PFSK-1 (cell line): ENCODE results near the gene RNF223.

Source experiments
- FOXP2 ChIP-seq: optimal IDR thresholded peaks from 2 replicates; pipeline ENCODE3; 2011; ENCODE audit warnings: borderline replicate concordance, control low read depth, inconsistent platforms; ENCODE audit not compliant: insufficient read depth; ENCODE audit errors: extremely low read length, extremely low read depth
- POLR2AphosphoS5 ChIP-seq: IDR thresholded peaks from 2 replicates; pipeline ENCODE4 v1.6.1; 2012; ENCODE audit warnings: low read depth, mild to moderate bottlenecking, control low read depth, low read length, moderate library complexity
- SIN3A ChIP-seq: IDR thresholded peaks from 2 replicates; pipeline ENCODE4 v1.6.1; 2012; ENCODE audit warnings: mild to moderate bottlenecking, low read length, moderate library complexity, borderline replicate concordance; ENCODE audit not compliant: insufficient read depth
- TAF1 ChIP-seq: IDR thresholded peaks from 2 replicates; pipeline ENCODE4 v1.6.1; 2012; ENCODE audit warnings: low read length, control low read depth, borderline replicate concordance; ENCODE audit not compliant: insufficient read depth
- TF ChIP-seq, protein P1 (sequence below), 2 experiments: IDR thresholded peaks; 2 replicates each; pipeline versions ENCODE4 v1.6.1 to v1.8.0; 2011 to 2012; ENCODE audit warnings: low read depth in 2 of 2, low read length in 2 of 2, control low read depth in 1 of 2, inconsistent platforms in 1 of 2, mild to moderate bottlenecking in 1 of 2, moderate library complexity in 1 of 2; ENCODE audit not compliant: insufficient read depth in 1 of 2

RNF223 gene

DNA sequence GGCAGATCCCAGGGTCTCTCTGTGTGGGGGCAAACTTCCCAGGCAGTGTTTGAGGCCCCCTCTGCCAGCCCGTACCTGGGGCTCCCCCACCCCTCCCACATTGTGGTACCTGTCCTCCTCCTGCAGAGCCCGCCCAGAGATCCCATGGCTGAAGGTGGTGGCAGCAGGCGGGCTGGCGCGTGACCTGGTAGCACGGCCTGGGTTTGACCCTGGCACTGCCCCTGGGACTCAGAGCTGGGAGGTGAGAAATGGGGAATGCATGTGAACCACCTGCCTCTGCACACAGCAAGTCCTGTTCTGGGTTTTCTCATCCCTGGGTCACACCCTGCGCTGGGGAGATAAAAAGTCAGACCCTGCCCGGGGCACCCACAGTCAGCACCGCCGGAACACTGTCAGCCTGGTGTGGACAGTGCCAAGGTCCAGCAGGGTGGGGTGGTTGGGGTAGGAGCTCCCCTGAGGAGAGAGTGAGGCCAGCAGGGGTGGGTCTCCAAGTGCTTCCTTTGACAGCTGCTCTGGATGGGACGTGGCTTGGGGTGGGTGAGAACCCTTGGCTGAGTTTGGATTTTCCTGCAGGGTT lies 42.4 kb downstream of the RNF223 start:
- TF ChIP-seq TAF1 (no peak), FOXP2 (no peak)

DNA sequence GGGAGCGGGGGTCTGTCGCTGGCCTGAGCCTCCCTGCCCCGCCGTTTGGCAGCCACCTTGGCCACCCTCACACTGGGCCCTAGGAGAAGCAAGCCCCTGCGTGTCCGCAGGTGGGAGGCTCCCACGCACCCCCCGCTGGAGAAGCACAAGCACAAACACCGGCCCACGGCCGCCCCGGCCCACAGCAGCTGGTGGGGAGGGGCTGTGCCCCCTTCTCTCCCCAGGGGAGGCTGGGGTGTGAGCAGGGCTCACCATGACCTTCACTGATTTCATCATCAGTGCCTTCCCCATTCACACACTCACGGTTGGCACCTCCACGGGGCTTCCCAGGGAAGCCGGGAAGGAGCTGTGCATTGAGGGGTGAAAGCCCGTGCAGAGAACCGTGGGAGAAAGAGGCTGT lies 46.3 kb downstream of the RNF223 start:
- TF ChIP-seq POLR2AphosphoS5 = no peak
- TF ChIP-seq SIN3A = no peak
- TF ChIP-seq, protein P1, sequence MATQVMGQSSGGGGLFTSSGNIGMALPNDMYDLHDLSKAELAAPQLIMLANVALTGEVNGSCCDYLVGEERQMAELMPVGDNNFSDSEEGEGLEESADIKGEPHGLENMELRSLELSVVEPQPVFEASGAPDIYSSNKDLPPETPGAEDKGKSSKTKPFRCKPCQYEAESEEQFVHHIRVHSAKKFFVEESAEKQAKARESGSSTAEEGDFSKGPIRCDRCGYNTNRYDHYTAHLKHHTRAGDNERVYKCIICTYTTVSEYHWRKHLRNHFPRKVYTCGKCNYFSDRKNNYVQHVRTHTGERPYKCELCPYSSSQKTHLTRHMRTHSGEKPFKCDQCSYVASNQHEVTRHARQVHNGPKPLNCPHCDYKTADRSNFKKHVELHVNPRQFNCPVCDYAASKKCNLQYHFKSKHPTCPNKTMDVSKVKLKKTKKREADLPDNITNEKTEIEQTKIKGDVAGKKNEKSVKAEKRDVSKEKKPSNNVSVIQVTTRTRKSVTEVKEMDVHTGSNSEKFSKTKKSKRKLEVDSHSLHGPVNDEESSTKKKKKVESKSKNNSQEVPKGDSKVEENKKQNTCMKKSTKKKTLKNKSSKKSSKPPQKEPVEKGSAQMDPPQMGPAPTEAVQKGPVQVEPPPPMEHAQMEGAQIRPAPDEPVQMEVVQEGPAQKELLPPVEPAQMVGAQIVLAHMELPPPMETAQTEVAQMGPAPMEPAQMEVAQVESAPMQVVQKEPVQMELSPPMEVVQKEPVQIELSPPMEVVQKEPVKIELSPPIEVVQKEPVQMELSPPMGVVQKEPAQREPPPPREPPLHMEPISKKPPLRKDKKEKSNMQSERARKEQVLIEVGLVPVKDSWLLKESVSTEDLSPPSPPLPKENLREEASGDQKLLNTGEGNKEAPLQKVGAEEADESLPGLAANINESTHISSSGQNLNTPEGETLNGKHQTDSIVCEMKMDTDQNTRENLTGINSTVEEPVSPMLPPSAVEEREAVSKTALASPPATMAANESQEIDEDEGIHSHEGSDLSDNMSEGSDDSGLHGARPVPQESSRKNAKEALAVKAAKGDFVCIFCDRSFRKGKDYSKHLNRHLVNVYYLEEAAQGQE (IDR thresholded peaks at IDR 0.05; ENCODE audit: insufficient read depth in 1 of 2, low read depth in 2 of 2, low read length in 2 of 2) = no peak
- no peak for TF ChIP-seq FOXP2
- TF ChIP-seq TAF1 = no peak

DNA sequence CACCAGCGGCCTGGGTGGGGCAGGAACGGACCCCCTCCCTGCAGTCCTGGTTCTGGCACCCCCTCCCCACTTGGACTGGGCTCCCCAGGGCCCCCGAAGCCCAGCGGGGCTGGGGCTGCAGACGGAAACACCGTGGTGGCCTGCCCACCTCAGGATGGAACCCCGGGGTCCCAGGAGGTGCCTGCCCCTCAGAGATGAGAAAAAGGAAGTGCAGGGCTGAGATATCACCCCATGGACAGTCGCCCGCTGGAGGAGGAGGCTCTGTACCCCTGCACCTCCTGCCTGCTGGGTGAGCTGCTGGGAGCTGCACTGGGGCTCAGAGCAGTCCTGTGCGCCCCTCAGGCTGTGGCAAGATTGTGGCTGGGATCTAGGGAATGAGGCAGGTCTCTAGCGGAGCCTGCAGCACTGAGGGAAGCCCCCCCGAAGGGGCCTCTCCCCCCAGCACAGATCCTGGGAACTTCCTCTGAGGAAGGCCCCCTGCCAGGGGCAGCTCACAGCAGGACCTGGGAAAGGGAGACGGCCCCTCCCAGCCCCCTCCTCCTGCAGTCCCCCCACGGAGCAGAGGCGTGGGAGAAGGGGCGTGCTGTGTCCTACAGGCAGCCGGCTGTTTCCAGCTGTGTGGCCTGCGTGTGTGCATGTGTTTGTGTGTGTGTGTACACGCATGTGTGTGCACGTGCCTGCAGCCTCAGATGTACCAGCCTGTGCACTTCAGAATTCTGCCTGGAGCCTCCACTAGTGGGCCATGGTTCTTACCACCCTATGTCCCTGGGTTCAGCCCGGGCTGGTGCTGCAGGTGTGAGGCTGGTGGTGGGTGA lies 47.3 kb downstream of the RNF223 start:
- TF ChIP-seq FOXP2 (no peak), TAF1 (no peak), SIN3A (no peak), POLR2AphosphoS5 (no peak)
- TF ChIP-seq, protein P1 (IDR thresholded peaks at IDR 0.05; ENCODE audit: insufficient read depth in 1 of 2, low read depth in 2 of 2, low read length in 2 of 2) = no peak

DNA sequence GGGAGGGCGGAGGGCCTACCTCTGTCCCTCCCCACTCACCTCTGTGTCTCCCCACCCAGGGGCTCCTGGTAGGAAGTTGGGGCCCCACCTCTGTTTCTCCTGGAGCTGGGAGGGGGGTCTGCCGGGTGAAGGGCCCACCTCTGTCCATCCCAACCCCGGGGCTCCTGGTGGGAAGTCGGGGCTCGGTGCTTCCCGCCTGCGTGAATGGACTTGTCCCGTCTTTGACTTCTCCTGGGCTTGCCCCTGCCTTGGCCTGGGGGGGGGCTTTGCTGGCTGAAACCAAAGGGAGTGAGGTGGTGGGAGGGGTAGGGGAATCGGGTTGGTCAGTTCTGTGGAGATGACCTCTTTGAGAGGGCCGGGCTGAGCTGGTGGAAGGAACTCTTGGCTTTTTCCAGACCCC lies 48.4 kb downstream of the RNF223 start:
- TF ChIP-seq POLR2AphosphoS5 = no peak
- TF ChIP-seq, protein P1 (IDR thresholded peaks at IDR 0.05; ENCODE audit: insufficient read depth in 1 of 2, low read depth in 2 of 2, low read length in 2 of 2) = no peak
- no peak for TF ChIP-seq TAF1
- no peak for TF ChIP-seq SIN3A
- no peak for TF ChIP-seq FOXP2

DNA sequence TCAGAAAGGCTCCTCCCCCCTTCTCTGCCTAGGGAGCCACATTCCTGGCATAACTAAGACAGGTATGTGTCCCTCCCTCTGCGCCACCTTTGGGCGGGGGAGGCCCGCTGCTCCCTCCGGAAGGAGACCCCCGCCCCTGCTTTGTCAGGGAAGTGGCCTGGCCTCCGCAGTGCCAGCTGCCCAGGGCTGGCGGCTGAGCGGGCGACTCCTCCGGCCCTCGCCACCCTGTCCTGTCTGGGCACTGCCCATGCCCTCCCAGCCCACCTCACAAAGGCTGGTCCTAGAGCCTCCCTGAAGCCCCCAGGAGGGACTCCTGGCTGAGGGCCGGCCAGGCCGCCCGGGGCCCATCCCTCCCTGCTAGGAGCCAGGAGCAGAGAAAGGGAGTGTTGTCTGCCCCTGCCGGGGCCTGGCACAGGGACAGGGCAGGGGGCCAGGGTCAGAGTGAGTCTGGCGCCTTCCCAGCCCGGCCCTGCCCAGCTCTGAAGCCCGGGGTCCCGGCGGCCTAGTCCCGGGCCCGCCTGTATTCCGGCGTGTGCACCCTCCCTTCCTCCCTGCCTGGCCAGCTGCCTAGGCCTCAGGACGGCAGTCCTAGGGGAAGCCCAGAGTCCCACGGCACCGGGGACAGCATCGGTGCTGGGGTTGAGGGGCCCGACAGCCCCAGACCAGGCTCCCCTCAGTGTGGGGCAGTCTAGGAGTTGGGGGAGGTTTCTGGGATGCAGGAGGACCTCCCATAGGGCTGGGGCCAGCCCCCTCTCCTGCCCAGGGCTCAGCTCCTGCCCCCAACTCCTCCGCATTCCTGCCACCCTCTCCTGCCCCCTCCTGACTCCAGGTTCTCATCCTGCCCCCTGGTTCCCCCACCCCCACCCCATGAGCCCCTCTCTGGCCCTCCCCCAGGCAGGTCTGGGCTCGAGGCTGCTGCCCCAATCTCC lies 49.1 kb downstream of the RNF223 start:
- TF ChIP-seq TAF1 (no peak), SIN3A (no peak), POLR2AphosphoS5 (no peak), FOXP2 (no peak)
- TF ChIP-seq, protein P1 (IDR thresholded peaks at IDR 0.05; ENCODE audit: insufficient read depth in 1 of 2, low read depth in 2 of 2, low read length in 2 of 2) = no peak
